HG02973 (cell line): Measurements from ENCODE around the gene CAPN15.

Experiments
- ATAC-seq: cut with Tn5 transposase; IDR thresholded peaks from one replicate; pipeline ENCODE4 v1.9.1; 2021; ENCODE audit warnings: moderate library complexity; ENCODE audit not compliant: unreplicated experiment

The CAPN15 gene

DNA sequence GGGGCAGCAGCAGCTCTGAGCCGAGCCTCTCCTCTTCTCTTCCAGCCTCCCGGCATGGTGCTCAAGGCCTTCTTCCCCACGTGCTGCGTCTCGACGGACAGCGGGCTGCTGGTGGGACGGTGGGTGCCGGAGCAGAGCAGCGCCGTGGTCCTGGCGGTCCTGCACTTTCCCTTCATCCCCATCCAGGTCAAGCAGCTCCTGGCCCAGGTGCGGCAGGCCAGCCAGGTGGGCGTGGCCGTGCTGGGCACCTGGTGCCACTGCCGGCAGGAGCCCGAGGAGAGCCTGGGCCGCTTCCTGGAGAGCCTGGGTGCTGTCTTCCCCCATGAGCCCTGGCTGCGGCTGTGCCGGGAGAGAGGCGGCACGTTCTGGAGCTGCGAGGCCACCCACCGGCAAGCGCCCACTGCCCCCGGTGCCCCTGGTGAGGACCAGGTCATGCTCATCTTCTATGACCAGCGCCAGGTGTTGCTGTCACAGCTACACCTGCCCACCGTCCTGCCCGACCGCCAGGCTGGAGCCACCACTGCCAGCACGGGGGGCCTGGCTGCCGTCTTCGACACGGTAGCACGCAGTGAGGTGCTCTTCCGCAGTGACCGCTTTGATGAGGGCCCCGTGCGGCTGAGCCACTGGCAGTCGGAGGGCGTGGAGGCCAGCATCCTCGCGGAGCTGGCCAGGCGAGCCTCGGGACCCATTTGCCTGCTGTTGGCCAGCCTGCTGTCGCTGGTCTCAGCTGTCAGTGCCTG is 46.7 kb downstream of the CAPN15 start:
- ATAC-seq, result no peak

DNA sequence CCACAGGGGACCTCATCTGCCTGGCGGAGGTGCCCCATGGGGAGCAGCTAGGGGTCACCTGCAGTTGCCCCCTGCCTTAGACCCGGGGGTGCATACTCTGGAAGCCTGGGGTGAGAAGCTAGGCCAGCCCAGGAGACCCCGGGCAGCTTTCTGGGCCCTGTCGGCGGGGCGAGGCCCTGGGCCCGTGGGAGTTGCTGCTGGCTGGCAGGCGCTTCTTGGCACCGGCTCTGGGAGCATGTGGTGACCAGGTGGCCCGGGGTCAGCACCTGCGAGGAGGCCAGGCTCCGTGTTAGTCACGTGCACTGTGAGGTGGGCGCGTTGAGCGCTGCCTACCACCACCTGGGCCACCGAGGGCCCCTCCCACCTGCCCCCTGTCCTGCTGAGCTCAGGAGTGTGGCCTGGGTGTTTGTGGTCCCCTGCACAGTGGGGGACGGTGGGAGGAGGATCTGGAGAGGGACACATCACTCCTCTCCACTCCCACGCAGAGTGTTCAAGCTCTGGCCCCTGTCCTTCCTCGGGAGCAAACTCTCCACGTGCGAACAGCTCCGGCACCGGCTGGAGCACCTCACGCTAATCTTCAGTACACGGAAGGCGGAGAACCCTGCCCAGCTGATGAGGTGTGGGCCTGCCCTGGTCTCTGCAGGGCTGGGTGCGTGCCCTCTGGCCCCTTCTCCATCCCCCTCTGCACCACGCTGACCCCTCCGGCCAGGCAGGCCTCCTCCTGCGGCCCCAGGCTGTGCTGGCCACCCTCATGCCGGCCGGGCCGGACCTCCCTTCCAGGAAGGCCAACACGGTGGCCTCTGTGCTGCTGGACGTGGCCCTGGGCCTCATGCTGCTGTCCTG is 48.1 kb downstream of the CAPN15 start:
- ATAC-seq, result no peak

DNA sequence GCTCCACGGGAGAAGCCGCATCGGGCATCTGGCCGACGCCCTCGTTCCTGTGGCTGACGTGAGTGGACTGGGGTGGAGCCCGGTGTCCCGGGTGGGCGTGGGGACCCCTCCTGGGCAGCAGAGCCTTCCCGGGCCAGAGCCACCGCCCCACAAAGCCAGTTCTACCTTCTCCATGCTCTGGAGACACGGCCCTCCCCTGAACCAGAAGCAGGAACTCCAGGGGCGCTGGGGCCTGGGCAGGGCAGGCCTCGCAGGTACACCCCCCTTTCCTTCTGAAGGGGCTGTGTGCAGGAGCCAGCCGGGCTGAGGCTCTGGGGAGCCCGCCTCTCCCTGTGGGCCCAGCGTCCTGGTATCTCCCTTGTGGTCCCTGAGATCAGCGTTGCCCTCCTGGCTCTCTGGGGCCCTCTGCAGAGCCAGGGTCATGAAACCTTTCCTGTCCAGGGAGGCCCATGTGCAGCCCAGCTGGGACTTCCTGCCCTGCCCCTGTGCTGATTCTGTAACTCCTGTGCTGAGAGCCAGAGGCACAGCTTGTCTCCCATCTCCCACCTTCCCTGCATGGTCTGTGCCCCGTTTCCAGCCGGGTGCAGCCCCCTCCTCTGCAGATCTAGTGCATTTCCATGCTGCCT is 48.8 kb downstream of the CAPN15 start:
- ATAC-seq, result no peak

DNA sequence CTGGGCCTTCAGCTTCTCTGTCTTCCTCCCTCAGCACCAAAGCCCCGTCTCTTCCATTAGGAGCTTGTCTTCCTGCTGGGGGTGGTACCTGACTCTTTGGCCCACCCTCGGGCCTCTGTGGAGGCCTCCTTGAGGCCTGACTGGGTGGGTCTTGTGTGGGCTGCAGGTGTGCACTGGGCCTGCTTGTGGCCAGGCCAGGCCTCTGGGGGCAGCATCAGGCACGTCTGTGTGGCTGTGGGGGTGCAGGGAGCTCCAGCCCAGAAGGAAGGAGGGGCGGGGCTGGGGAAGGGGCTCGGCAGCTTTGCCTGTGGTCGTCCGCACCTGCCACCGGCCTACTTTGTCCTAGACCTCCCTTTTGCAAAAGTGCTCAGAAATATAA is 49.3 kb downstream of the CAPN15 start:
- no peak for ATAC-seq

DNA sequence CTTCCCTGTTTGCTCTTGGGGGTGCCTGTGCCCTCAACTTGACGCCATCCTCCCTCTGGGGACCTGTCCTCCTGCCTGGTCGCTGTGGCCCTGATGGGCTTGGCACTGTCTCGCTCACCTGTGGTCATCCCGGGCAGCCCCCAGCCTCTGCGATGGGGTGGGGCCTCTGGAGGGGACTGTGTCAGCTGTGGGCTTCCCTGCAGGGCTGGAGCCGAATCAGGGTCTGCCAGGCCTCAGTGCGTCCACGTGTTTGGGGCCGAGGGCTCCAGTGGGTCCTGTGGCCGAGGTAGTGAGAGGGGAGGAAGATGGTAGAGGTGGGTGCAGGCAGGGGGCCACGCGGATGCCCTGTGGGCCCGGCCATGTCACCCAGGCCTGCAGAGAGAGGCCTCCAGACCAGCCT is 50.3 kb downstream of the CAPN15 start:
- ATAC-seq, result no peak

DNA sequence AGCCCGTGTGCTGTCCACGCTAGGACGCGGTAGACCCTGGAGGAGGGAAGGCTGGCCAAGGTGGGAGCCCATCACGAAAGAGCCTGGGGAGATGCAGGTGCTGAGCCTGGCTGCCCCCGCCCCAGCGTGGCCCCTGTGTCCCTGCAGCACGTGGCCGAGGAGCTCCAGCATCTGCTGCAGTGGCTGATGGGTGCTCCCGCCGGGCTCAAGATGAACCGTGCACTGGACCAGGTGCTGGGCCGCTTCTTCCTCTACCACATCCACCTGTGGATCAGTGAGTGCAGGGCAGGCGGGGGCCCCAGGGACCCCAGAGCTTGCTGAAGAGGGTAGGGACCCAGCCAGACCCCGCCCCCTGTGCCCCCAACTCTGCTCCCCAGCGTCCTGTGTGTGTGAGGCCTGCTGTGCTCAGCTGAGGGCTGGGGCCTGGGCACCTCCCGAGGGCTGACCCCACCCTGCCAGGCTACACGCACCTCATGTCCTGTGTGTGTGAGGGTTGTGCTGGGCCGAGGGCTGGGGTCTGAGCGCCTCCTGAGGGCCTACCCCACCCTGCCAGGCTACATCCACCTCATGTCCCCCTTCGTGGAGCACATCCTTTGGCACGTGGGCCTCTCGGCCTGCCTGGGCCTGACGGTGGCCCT is 50.8 kb downstream of the CAPN15 start:
- no peak for ATAC-seq

DNA sequence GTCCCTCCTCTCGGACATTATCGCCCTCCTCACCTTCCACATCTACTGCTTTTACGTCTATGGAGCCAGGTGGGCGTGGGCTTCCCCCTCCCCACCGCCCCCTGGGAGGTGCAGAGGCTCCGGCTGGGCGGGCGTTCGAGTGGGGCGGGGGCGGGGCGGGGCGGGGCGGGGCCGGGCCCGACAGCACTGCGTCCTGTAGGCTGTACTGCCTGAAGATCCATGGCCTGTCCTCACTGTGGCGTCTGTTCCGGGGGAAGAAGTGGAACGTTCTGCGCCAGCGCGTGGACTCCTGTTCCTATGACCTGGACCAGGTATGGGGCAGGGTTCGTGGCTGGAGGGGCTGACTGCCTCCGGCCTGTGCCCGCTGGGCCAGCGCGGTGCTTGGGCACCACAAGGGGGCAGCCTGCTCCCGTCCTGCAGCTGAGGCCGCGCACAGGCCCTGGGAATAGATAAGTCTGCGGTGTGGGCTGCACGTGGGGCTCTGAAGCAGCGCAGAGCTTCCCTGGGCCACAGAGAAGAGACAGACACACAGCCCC is 51.4 kb downstream of the CAPN15 start:
- ATAC-seq, result no peak

DNA sequence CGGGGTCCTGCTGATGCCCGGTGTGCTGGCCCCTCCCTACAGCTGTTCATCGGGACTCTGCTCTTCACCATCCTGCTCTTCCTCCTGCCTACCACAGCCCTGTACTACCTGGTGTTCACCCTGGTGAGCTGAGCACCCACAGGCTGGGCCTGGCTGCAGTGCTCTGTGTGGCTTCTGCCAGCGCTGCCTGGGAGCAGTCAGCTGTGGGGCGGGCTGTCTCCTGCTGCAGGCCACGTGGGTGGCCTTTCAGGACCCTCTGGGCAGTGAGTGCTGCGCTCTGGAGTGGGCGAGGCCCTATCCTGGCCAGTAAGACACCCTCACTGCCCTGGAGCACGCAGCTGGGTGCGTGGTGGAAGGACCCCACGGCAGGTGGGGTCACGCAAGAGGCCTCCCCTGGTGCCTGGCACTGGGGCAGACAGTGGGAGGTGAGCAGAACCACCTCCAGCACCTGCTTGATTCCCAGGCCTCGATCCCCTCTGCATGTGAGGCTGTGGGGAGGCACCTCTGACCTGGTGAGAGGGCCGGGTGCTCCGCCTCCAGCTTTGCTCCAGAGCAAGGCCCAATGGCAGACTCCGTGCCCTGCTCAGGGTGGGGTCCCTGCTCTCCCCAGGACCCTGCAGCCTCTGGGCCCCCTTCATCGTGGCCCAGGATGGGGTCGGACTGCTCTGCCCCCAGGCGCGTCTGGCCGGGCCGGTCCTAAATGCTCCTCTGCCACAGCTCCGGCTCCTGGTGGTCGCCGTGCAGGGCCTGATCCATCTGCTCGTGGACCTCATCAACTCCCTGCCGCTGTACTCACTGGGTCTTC is 52.8 kb downstream of the CAPN15 start:
- ATAC-seq, result no peak

DNA sequence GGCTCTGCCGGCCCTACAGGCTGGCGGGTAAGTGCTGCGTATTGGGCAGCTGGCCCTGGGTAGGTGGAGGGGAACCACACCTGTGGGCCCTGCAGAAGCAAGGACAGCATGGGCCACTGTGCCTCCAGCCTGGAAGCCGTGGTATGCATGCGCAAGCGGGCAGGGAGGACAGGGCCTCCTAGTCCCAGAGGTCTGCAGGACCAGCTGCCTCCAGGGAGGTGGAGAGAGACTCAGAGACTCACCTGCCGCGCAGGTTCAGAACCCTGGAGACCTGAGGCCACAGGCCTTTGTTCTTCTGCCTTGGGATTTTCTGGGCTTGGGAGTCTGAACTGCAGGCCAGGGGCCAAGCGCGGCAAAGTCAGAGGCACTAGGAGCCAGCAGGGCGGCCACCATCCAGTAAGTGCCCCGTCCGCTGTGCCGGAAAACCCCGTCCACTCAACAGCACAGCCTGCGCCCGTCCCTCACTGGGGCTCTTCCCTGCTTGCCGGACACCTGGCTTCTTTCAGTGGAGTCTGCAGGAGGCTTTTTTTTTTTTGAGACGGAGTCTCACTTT is 53.5 kb downstream of the CAPN15 start:
- no peak for ATAC-seq

DNA sequence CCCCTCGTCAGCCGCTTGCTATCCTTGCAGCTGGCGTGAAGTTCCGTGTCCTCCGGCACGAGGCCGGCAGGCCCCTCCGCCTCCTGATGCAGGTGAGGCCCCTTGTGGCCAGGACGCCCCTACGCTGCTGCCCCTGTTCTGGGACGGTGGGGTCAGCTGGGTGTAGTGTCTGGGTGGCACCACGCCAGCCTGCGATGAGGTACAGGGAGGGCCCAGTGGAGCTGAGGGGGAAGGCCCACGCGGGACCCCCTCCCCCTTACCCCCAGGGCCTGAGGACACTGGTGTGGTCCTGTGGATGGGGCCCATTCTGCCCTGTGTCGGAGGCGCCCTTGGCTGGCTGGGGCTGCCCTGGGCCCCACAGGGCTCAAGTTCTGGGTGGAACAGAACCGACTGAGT is 54.7 kb downstream of the CAPN15 start:
- no peak for ATAC-seq

DNA sequence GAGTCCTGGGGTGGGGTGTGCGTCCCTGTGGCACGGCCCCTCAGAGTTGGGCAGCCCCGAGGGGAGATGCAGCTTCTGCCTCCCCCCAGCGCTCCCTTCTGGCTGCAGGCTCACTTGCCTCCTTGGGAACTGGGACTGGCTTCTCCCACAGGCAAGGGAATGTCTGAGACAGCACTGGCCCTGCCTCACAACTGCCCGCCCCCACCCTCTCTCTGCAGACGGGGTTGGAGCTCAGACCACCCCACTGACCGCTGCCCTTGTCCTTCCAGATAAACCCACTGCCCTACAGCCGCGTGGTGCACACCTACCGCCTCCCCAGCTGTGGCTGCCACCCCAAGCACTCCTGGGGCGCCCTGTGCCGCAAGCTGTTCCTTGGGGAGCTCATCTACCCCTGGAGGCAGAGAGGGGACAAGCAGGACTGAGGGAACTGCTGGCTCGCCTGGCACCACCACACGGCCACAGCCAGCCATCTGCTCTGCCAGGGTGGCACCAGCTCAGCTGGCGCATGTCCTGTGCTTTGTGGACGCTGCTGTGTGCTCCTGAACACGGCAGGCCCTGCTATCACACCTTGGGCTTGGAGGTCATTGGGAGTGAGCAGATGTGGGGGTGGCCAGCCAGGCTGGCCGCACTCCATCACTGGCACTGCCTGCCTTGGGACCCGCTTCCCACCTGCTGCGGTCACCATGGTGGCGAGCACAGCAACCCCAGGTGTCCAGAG is 55.3 kb downstream of the CAPN15 start:
- no peak for ATAC-seq

DNA sequence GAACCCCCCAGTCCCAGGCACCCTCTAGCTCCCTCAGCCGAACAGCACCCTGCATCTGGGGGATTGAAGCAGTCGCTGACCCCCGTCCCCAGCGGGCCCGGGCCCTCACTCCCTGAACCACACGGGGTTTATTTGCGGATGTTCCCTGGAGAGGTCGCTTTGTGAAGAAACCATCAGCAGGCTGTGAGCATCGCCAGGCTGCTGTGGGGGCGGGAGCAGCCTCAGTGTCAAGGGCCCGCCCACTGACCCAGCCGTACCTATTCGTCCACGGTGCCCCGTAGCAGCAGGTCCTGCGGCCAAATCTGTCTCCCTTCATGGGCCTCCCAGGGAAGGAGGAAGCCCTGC is 55.9 kb downstream of the CAPN15 start:
- ATAC-seq, result no peak

DNA sequence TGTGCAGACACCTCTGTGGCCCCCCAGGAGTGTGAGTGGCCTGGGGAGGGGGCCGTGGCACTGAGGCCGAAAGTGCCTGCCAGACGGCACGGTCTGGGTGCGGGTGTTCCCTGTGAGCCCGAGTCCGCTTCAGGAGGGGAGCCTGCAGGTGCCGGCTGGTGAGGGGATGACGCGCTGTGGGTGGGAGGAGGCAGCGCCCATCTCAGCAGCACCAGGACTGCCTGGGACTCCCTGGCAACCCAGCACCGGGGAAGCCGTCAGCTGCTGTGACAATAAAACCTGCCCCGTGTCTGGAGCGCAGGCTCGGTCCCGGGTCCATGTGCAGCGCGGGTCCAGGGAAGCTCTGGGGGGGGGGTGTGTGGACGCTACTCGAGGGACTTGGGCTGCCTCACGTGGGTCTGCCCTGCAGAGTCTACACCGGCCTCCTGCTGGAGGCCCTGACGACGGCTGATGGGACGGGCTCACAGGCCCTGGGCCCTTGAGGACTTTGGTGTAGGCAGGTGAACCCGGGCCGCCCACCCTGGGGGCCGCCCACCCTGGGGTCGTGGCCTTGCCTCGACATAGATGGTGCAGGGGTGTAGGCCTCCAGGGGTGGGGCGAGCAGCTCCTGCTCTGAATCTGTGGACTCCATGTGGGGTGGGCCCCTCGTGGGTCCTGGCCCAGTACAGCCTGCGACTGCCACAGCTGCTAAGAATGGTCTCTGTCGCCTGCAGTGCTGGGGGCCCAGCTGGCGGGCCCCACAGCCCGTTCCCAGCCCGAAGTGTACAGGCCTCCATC is 56.5 kb downstream of the CAPN15 start:
- ATAC-seq, result no peak

DNA sequence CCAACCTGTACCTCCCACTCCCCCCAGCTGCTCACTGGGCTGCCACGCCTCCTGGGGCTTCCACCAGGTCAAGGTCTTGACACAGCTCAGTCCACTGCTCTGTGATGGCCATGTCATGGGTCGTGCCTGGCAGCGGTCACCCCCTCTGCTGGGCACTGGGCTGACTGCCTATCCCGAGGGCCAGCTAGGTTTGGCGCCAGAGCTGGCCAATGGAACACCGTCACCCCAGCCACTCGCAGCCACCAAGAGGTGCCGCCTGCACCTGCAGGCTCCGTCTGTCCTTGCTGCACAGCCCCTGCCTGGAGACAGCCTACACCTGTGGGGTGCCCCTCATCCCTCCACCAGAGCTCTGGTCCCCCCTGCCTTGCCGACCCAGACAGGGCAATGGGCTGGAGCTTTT is 57.8 kb downstream of the CAPN15 start:
- no peak for ATAC-seq

DNA sequence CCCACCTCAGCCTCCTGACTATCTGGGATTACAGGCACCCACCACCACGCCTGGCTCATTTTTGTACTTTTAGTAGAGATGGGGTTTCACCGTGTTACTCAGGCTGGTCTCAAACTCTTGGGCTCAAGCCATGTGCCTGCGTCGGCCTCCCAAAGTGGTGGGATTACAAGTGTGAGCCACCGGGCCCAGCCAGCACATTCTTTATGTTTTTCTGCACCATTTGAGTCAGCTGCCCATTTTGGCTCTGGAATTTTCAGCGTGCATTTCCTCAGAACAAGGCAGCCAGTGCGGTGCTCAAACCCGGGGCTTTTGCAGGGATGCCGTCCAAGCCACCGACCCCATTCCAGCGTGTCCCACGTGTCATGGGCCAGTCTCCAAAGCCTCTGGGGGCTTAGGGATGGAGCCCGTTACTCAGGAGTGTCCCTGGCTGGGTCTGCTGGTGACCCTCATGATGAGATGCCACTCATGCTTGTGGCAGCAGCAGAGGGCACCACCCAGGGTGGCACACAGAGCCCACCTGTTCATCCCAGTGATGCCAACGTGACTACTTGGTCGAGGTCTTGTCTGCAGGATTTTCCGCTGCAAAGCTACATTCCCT is 58.6 kb downstream of the CAPN15 start:
- no peak for ATAC-seq

DNA sequence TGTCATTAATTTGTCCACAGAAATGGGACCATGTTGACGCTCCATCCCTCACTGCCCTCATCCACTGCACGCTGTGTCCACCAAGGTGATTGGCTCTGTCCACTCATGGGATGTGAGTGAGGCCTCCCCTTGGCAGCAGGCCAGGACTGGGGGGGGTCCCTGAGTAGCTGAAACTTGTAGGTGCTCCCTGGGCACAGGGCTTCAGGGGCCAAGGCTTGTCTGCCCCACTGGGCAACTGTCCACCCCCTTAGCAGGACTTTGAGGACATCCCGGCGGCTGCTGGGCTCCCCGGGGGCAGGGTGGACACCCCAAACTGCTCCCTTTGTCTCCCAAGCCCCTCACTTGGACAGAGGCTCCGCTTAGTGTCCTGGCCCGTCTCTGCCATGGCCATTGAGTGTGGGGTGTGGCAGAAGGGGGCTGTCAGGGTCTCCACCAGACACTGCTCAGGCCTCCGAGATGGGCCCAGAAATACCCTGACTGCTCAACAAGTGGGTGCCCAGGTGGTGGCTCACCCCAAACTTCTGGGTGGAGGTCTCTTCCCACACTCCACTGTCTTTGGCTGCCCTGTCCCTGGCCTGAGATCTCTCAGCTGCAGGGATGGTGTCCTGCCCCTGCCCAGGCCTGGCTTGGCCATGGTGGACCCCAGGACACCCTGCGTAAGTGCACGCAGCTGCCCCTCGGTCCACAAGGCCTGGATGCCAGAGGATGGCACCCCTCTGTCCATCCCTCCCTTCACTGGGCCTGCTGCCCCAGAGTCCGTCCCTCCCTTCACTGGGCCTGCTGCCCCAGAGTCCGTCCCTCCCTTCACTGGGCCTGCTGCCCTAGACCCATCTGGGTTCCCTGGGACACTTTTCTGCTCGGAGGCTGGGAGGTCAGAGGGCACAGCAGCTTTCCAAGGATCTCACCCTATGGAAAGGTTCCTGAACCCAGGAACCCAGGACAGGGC is 59.4 kb downstream of the CAPN15 start:
- ATAC-seq, result no peak

DNA sequence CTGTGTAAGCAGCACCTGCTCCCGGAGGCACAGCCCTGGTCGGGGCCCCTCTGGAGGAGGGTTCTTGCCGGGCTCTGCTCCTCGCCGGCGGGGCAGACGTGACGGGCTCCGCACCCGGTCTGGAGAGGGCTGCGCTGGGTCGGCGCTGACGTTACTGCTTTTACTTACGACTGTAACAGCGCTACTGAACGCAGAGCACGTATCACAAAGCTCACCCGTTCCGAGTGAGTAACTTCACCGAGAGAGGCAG is 61.1 kb downstream of the CAPN15 start:
- no peak for ATAC-seq
